ENCODE data around the gene KRT78. TPM values are rescaled to one million over a fixed set of nuclear protein-coding genes. Genes with fewer than 3 reads are reported as not detected.

KRT78 gene
- total and polyA plus RNA-seq, 3 donors from 2014 or later = 0.93 to 1.1 (median 0.99) TPM

GRCh38 chr12:52817699-52818238 lies 31.0 kb downstream of the KRT78 start:
- intact Hi-C loops (cut with DNase I; ENCODE audit: low total_unique reads) = no loop called here
- no peaks in the 10 kb centered on the region for H3K27me3 ChIP-seq
- DNase-seq = no peak
- no peaks in the 10 kb centered on the region for H3K36me3 ChIP-seq (ENCODE audit: low read depth, missing control alignments)
- no peaks in the 10 kb centered on the region for H3K9me3 ChIP-seq
- H3K4me3 ChIP-seq = no peak overlapping the region
- TF ChIP-seq CTCF (IDR thresholded peaks at IDR 0.05) (no peak), POLR2A (IDR thresholded peaks at IDR 0.05) (no peak)
- H3K27ac ChIP-seq = no peak overlapping the region
- no peaks in the 10 kb centered on the region for H3K4me1 ChIP-seq
- WGBS, 2 donors = 82 to 84% methylated on average over 2 of the region's 2 CpGs

GRCh38 chr12:52817003-52817698 lies 31.6 kb downstream of the KRT78 start:
- no peaks in the 10 kb centered on the region for H3K36me3 ChIP-seq (ENCODE audit: low read depth, missing control alignments)
- DNase-seq = no peak
- H3K9me3 ChIP-seq = no peaks in the 10 kb centered on the region
- intact Hi-C loops (cut with DNase I; ENCODE audit: low total_unique reads) = no loop called here
- no peak overlapping the region for H3K27ac ChIP-seq
- no peak overlapping the region for H3K4me3 ChIP-seq
- 93 to 97% methylated on average over 8 of the region's 8 CpGs for WGBS, 2 donors
- TF ChIP-seq POLR2A (IDR thresholded peaks at IDR 0.05) (no peak), CTCF (IDR thresholded peaks at IDR 0.05) (no peak)
- H3K4me1 ChIP-seq = no peaks in the 10 kb centered on the region
- no peaks in the 10 kb centered on the region for H3K27me3 ChIP-seq

GRCh38 chr12:52815676-52816588 lies 32.9 kb downstream of the KRT78 start:
- Histone ChIP-seq H3K4me3 (no peak overlapping the region), H3K36me3 (ENCODE audit: low read depth, missing control alignments) (no peaks in the 10 kb centered on the region), H3K4me1 (no peaks in the 10 kb centered on the region), H3K27me3 (no peaks in the 10 kb centered on the region), H3K9me3 (no peaks in the 10 kb centered on the region), H3K27ac (no peak overlapping the region)
- DNase-seq = no peak
- TF ChIP-seq POLR2A (IDR thresholded peaks at IDR 0.05) (no peak), CTCF (IDR thresholded peaks at IDR 0.05) (no peak)
- WGBS, 2 donors = 72 to 73% methylated on average over 9 of the region's 9 CpGs
- intact Hi-C loops (cut with DNase I; ENCODE audit: low total_unique reads) = no loop called here

- TF ChIP-seq CTCF (IDR thresholded peaks at IDR 0.05) = no peak
- no peak for TF ChIP-seq POLR2A (IDR thresholded peaks at IDR 0.05)
- Histone ChIP-seq H3K27ac (no peak overlapping the region), H3K9me3 (no peaks in the 10 kb centered on the region), H3K27me3 (no peaks in the 10 kb centered on the region), H3K4me3 (no peak overlapping the region), H3K36me3 (ENCODE audit: low read depth, missing control alignments) (no peaks in the 10 kb centered on the region), H3K4me1 (no peaks in the 10 kb centered on the region)
- intact Hi-C loops (cut with DNase I; ENCODE audit: low total_unique reads) = no loop called here
- no peak for DNase-seq
- WGBS, 2 donors = 87 to 95% methylated on average over 4 of the region's 4 CpGs
Measured at GRCh38 chr12:52815161-52815560, 33.6 kb downstream of the KRT78 start.

Measured in testis (tissue), 3 donors.